ENCODE results near the gene PHF1.
A peak's percentile ranks its signal among the peaks of the same experiment; 100 is the strongest.
"Not testable (repeated sequence)": the region's sequence is repeated elsewhere in the genome, so short reads cannot be mapped to it uniquely, and the experiment has no call there.

PHF1 gene

GRCh38 chr6:33373960-33374910 is 36.6 kb upstream of the PHF1 start:
- DNase-seq (ENCODE audit: low read depth): peak; percentile 63
- H3K4me3 ChIP-seq (ENCODE audit: low read depth, low read length): no peak overlapping the region
- TF ChIP-seq CTCF (IDR thresholded peaks at IDR 0.05; ENCODE audit: control insufficient read depth, extremely low read depth, insufficient read depth): no peak

GRCh38 chr6:33375143-33375671 is 35.6 kb upstream of the PHF1 start:
- no peak for TF ChIP-seq CTCF (IDR thresholded peaks at IDR 0.05; ENCODE audit: control insufficient read depth, extremely low read depth, insufficient read depth)
- no peak overlapping the region for H3K4me3 ChIP-seq (ENCODE audit: low read depth, low read length)
- peak; percentile 53 for DNase-seq (ENCODE audit: low read depth)

DNA sequence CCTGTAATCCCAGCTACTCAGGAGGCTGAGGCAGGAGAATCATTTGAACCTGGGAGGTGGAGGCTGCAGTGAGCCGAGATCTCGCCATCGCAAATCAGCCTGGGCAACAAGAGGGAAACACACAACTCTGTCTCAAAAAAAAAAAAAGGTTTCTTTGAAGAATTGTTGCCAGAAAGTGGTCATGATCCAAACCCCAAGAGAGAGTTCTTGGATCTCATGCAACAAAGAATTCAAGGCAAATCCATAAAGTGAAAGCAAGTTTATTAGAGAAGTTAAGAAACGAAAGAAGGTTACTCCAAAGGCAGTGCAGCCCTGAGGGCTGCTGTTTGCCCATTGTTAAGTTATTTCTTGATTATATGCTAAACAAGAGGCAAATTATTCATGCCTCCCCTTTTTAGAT is 33.6 kb upstream of the PHF1 start:
- no peak for TF ChIP-seq CTCF (IDR thresholded peaks at IDR 0.05; ENCODE audit: control insufficient read depth, extremely low read depth, insufficient read depth)
- no peak for DNase-seq (ENCODE audit: low read depth)
- no peak overlapping the region for H3K4me3 ChIP-seq (ENCODE audit: low read depth, low read length)

DNA sequence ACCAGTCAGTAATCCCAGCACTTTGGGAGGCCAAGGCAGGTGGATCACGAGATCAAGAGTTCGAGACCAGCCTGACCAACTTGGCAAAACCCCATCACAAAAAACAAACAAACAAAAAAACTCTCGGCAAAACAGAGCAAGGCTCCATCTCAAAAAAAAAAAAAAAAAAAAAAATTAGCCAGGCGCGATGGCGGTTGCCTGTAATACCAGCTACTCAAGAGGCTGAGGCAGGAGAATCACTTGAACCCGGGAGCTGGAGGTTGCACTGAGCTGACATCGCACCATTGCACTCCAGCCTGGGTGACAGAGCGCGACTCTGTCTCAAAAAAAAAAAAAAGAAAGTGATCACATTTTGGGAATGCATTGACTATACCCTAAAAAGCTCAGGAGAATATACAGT is 31.6 kb upstream of the PHF1 start:
- not testable (repeated sequence) for DNase-seq (ENCODE audit: low read depth); H3K4me3 ChIP-seq (ENCODE audit: low read depth, low read length)

DNA sequence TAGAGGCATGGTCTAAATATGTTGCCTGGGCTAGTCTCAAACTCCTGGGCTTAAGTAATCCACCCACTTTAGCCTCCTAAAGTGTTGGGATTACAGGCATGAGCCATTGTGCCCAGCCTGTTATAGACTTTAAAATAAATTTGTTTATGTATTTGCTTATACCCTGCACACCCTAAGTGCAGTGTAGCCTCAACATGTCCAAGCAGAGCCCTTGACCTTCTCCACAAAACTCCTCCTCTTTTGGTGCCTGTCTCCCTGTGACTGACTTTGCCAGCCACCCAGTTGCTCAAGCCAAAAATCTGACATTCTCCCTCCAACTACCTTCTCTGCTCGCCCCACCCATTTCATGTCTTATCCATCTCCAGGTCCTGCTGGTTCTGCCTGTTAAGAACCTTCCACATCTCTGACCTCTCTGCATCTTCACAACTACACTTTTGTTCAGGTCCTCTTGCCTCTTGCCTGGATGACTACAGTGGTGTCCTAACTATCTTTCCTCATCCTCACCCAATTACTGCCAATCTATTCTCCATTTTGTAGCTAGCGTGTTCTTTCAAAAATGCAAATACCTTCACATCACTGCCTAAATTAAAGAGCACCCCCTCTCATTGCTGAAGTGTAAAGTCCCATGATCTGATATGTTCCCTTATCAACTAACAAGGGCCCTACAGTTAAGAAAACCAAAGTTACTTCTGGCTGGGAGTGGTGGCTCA is 30.4 kb upstream of the PHF1 start:
- no peak for TF ChIP-seq CTCF (IDR thresholded peaks at IDR 0.05; ENCODE audit: control insufficient read depth, extremely low read depth, insufficient read depth)

DNA sequence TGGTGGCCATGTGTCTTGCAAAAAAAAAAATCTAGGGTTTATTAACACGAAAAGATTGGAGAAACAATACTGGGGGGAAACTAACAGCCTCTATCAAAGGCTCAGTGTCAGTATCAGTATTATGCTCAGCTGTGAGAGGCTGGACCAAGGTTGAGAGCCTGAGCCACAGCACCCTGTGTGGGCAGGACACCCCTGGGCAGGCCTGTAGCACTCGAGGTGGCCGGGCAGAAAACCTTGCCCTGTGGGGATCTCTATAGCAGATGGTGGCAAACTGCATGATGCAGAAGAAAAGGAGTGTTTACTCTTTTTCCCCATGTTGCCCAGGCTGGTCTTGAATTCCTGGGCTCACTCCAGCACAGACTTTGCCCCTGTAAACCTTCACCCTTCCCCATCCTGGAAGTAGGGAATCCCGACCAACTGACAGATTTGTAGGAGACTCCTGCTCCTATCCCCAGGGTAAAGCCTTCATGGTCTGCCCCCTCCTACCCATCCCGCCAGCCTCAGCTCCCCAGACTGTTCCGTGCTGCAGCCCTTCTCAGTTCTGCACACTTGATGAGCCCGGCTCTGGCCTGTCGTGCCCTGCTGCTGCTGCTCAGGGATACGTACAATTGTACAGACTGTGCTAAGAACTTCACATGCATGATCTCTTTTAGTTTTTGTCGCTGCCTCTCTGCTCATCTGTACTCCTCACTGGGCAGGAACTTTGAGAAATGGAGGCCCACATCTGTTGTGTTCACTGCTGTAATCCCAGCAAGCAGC is 27.2 kb upstream of the PHF1 start:
- no peak overlapping the region for H3K4me3 ChIP-seq (ENCODE audit: low read depth, low read length)
- no peak for TF ChIP-seq CTCF (IDR thresholded peaks at IDR 0.05; ENCODE audit: control insufficient read depth, extremely low read depth, insufficient read depth)
- no peak for DNase-seq (ENCODE audit: low read depth)

More for the DNA sequence above, 30.4 kb upstream of the PHF1 start:
- no peak overlapping the region for H3K4me3 ChIP-seq (ENCODE audit: low read depth, low read length)
- no peak for DNase-seq (ENCODE audit: low read depth)

Data from LNCaP clone FGC (cell line).